Stimulated activated naive CD8-positive, alpha-beta T cell treated with anti-CD3 and anti-CD28 coated beads, Interleukin-15, Interleukin-2, amounts not matched to agents 100 ng/mL and 50 ng/mL, for 24 hours (primary cell): ENCODE data around the gene DNAJC5G.
"Not testable (repeated sequence)": the region's sequence is repeated elsewhere in the genome, so short reads cannot be mapped to it uniquely, and the experiment has no call there.

ENCODE experiments used
- H3K27ac Mint-ChIP-seq: one replicate; pipeline ENCODE4 v1.8.0; 2021; ENCODE audit warnings: mild to moderate bottlenecking, mixed read lengths
- H3K27me3 Mint-ChIP-seq: one replicate; pipeline ENCODE4 v1.8.0; 2021; ENCODE audit warnings: mixed read lengths
- H3K36me3 Mint-ChIP-seq: one replicate; pipeline ENCODE4 v1.8.0; 2021; ENCODE audit warnings: low read depth, mixed read lengths
- H3K4me1 Mint-ChIP-seq: one replicate; pipeline ENCODE4 v1.8.0; 2021; ENCODE audit warnings: low read depth, mixed read lengths
- H3K4me3 Mint-ChIP-seq: one replicate; pipeline ENCODE4 v1.8.0; 2021; ENCODE audit warnings: mild to moderate bottlenecking, mixed read lengths
- H3K9me3 Mint-ChIP-seq: one replicate; pipeline ENCODE4 v1.8.0; 2021; ENCODE audit warnings: mixed read lengths

Gene DNAJC5G

GRCh38 chr2:27282892-27283291 is 7.7 kb downstream of the DNAJC5G start:
- no peak overlapping the region for H3K27ac Mint-ChIP-seq

GRCh38 chr2:27284996-27285395 is 9.8 kb downstream of the DNAJC5G start:
- H3K36me3 Mint-ChIP-seq, result no peaks in the 10 kb centered on the region
- peaks cover 4% of the 10 kb centered on the region for H3K27me3 Mint-ChIP-seq
- H3K9me3 Mint-ChIP-seq, result no peaks in the 10 kb centered on the region
- no peak overlapping the region for H3K4me3 Mint-ChIP-seq
- H3K27ac Mint-ChIP-seq, result no peak overlapping the region
- H3K4me1 Mint-ChIP-seq, result no peaks in the 10 kb centered on the region

More at GRCh38 chr2:27282892-27283291, 7.7 kb downstream of the DNAJC5G start:
- Mint-ChIP-seq H3K27me3 (peaks cover 8% of the 10 kb centered on the region), H3K36me3 (no peaks in the 10 kb centered on the region), H3K4me1 (no peaks in the 10 kb centered on the region), H3K9me3 (no peaks in the 10 kb centered on the region), H3K4me3 (no peak overlapping the region)

GRCh38 chr2:27285481-27285880 is 10.2 kb downstream of the DNAJC5G start:
- H3K4me1 Mint-ChIP-seq, result no peaks in the 10 kb centered on the region
- H3K9me3 Mint-ChIP-seq, result no peaks in the 10 kb centered on the region
- H3K27me3 Mint-ChIP-seq, result peaks cover 4% of the 10 kb centered on the region
- no peak overlapping the region for H3K4me3 Mint-ChIP-seq
- H3K36me3 Mint-ChIP-seq, result no peaks in the 10 kb centered on the region
- H3K27ac Mint-ChIP-seq, result no peak overlapping the region

GRCh38 chr2:27288610-27289009 is 13.4 kb downstream of the DNAJC5G start:
- Mint-ChIP-seq H3K4me3 (no peak overlapping the region), H3K27ac (no peak overlapping the region), H3K4me1 (no peaks in the 10 kb centered on the region), H3K36me3 (no peaks in the 10 kb centered on the region), H3K9me3 (no peaks in the 10 kb centered on the region), H3K27me3 (no peaks in the 10 kb centered on the region)

- no peaks in the 10 kb centered on the region for H3K27me3 Mint-ChIP-seq
Observed at GRCh38 chr2:27290549-27290948, 15.3 kb downstream of the DNAJC5G start.

GRCh38 chr2:27291865-27292264 is 16.6 kb downstream of the DNAJC5G start:
- Mint-ChIP-seq H3K9me3 (no peaks in the 10 kb centered on the region), H3K27me3 (peaks cover 5% of the 10 kb centered on the region), H3K4me1 (no peaks in the 10 kb centered on the region), H3K27ac (no peak overlapping the region), H3K36me3 (no peaks in the 10 kb centered on the region), H3K4me3 (no peak overlapping the region)

More at GRCh38 chr2:27290549-27290948, 15.3 kb downstream of the DNAJC5G start:
- Mint-ChIP-seq H3K9me3 (no peaks in the 10 kb centered on the region), H3K4me3 (no peak overlapping the region), H3K4me1 (no peaks in the 10 kb centered on the region), H3K27ac (no peak overlapping the region), H3K36me3 (no peaks in the 10 kb centered on the region)

GRCh38 chr2:27294928-27295327 is 19.7 kb downstream of the DNAJC5G start:
- H3K4me3 Mint-ChIP-seq, result no peak overlapping the region
- no peaks in the 10 kb centered on the region for H3K9me3 Mint-ChIP-seq
- H3K4me1 Mint-ChIP-seq, result no peaks in the 10 kb centered on the region
- no peak overlapping the region for H3K27ac Mint-ChIP-seq
- peaks cover 9% of the 10 kb centered on the region for H3K27me3 Mint-ChIP-seq
- no peaks in the 10 kb centered on the region for H3K36me3 Mint-ChIP-seq

- H3K4me1 Mint-ChIP-seq, result no peaks in the 10 kb centered on the region
- H3K27ac Mint-ChIP-seq, result no peak overlapping the region
- H3K9me3 Mint-ChIP-seq, result no peaks in the 10 kb centered on the region
Observed at GRCh38 chr2:27296481-27296880, 21.2 kb downstream of the DNAJC5G start.

GRCh38 chr2:27297195-27297594 is 22.0 kb downstream of the DNAJC5G start:
- no peak overlapping the region for H3K4me3 Mint-ChIP-seq
- H3K27me3 Mint-ChIP-seq, result peaks cover 9% of the 10 kb centered on the region
- no peak overlapping the region for H3K27ac Mint-ChIP-seq
- no peaks in the 10 kb centered on the region for H3K4me1 Mint-ChIP-seq
- no peaks in the 10 kb centered on the region for H3K9me3 Mint-ChIP-seq
- H3K36me3 Mint-ChIP-seq, result no peaks in the 10 kb centered on the region

More at GRCh38 chr2:27296481-27296880, 21.2 kb downstream of the DNAJC5G start:
- Mint-ChIP-seq H3K27me3 (peaks cover 9% of the 10 kb centered on the region), H3K4me3 (no peak overlapping the region), H3K36me3 (no peaks in the 10 kb centered on the region)

GRCh38 chr2:27298391-27299080 is 23.3 kb downstream of the DNAJC5G start:
- Mint-ChIP-seq H3K36me3 (no peaks in the 10 kb centered on the region), H3K27me3 (peaks cover 9% of the 10 kb centered on the region), H3K4me1 (peaks cover 6% of the 10 kb centered on the region), H3K9me3 (no peaks in the 10 kb centered on the region), H3K4me3 (no peak overlapping the region), H3K27ac (no peak overlapping the region)

GRCh38 chr2:27300606-27301005 is 25.4 kb downstream of the DNAJC5G start:
- H3K27ac Mint-ChIP-seq, H3K36me3 Mint-ChIP-seq: not testable (repeated sequence)

GRCh38 chr2:27303093-27304025 is 28.1 kb downstream of the DNAJC5G start:
- Mint-ChIP-seq H3K4me1 (peaks cover 13% of the 10 kb centered on the region), H3K27ac (no peak overlapping the region), H3K36me3 (no peaks in the 10 kb centered on the region), H3K27me3 (peaks cover 20% of the 10 kb centered on the region), H3K9me3 (no peaks in the 10 kb centered on the region), H3K4me3 (peak overlapping the region; percentile 44)

More at GRCh38 chr2:27300606-27301005, 25.4 kb downstream of the DNAJC5G start:
- H3K4me1 Mint-ChIP-seq, H3K9me3 Mint-ChIP-seq, H3K4me3 Mint-ChIP-seq: not testable (repeated sequence)
- H3K27me3 Mint-ChIP-seq, result peaks cover 23% of the 10 kb centered on the region

GRCh38 chr2:27304488-27305240 is 29.4 kb downstream of the DNAJC5G start:
- Mint-ChIP-seq H3K27ac (no peak overlapping the region), H3K4me3 (no peak overlapping the region), H3K36me3 (peaks cover 9% of the 10 kb centered on the region), H3K4me1 (peaks cover 13% of the 10 kb centered on the region), H3K27me3 (peaks cover 20% of the 10 kb centered on the region), H3K9me3 (no peaks in the 10 kb centered on the region)

GRCh38 chr2:27305516-27305915 is 30.3 kb downstream of the DNAJC5G start:
- no peak overlapping the region for H3K27ac Mint-ChIP-seq
- H3K4me1 Mint-ChIP-seq, result peaks cover 13% of the 10 kb centered on the region
- no peak overlapping the region for H3K4me3 Mint-ChIP-seq
- H3K27me3 Mint-ChIP-seq, result peaks cover 20% of the 10 kb centered on the region
- H3K36me3 Mint-ChIP-seq, result peaks cover 12% of the 10 kb centered on the region
- no peaks in the 10 kb centered on the region for H3K9me3 Mint-ChIP-seq

GRCh38 chr2:27306136-27306535 is 30.9 kb downstream of the DNAJC5G start:
- H3K36me3 Mint-ChIP-seq, result peaks cover 13% of the 10 kb centered on the region
- H3K27me3 Mint-ChIP-seq, result peaks cover 20% of the 10 kb centered on the region
- H3K27ac Mint-ChIP-seq, result no peak overlapping the region
- H3K4me1 Mint-ChIP-seq, result peaks cover 13% of the 10 kb centered on the region
- no peak overlapping the region for H3K4me3 Mint-ChIP-seq
- H3K9me3 Mint-ChIP-seq, result no peaks in the 10 kb centered on the region
